Activated naive CD8-positive, alpha-beta T cell treated with anti-CD3 and anti-CD28 coated beads, Interleukin-2, amount 50 U/mL, for 24 hours (primary cell): ENCODE results near the gene HECW1.
"Not testable (repeated sequence)": the region's sequence is repeated elsewhere in the genome, so short reads cannot be mapped to it uniquely, and the experiment has no call there.

ENCODE experiments used
- ATAC-seq: fragments of 150-1000 bp; cut with Tn5 transposase; one replicate; pipeline ENCODE4 v1.10.0; 2021
- DNase-seq: peaks from one replicate; pipeline ENCODE4 v3.0.0; 2021
- H3K27ac Mint-ChIP-seq: one replicate; pipeline ENCODE4 v1.8.0; 2021; ENCODE audit warnings: mild to moderate bottlenecking, mixed read lengths
- H3K27me3 Mint-ChIP-seq: one replicate; pipeline ENCODE4 v1.8.0; 2021; ENCODE audit warnings: mixed read lengths
- H3K36me3 Mint-ChIP-seq: one replicate; pipeline ENCODE4 v1.8.0; 2021; ENCODE audit warnings: low read depth, mixed read lengths
- H3K4me1 Mint-ChIP-seq: one replicate; pipeline ENCODE4 v1.8.0; 2021; ENCODE audit warnings: mixed read lengths
- H3K4me3 Mint-ChIP-seq: one replicate; pipeline ENCODE4 v1.8.0; 2021; ENCODE audit warnings: mild to moderate bottlenecking, moderate library complexity, mixed read lengths
- H3K9me3 Mint-ChIP-seq: one replicate; pipeline ENCODE4 v1.8.0; 2021; ENCODE audit warnings: mixed read lengths

The HECW1 gene

GRCh38 chr7:43328336-43328735 is 215.9 kb downstream of the HECW1 start:
- H3K9me3 Mint-ChIP-seq: no peaks in the 10 kb centered on the region
- peaks cover 3% of the 10 kb centered on the region for H3K27me3 Mint-ChIP-seq
- ATAC-seq (no peak), DNase-seq (no peak)
- H3K4me1 Mint-ChIP-seq: no peaks in the 10 kb centered on the region
- H3K4me3 Mint-ChIP-seq: no peak overlapping the region
- no peaks in the 10 kb centered on the region for H3K36me3 Mint-ChIP-seq
- H3K27ac Mint-ChIP-seq: no peak overlapping the region

- Mint-ChIP-seq H3K36me3 (no peaks in the 10 kb centered on the region), H3K27me3 (peaks cover 3% of the 10 kb centered on the region), H3K4me1 (no peaks in the 10 kb centered on the region), H3K9me3 (no peaks in the 10 kb centered on the region), H3K4me3 (no peak overlapping the region), H3K27ac (no peak overlapping the region)
- no peak for ATAC-seq
- no peak for DNase-seq
Measured at GRCh38 chr7:43328785-43329380, 216.4 kb downstream of the HECW1 start.

DNA sequence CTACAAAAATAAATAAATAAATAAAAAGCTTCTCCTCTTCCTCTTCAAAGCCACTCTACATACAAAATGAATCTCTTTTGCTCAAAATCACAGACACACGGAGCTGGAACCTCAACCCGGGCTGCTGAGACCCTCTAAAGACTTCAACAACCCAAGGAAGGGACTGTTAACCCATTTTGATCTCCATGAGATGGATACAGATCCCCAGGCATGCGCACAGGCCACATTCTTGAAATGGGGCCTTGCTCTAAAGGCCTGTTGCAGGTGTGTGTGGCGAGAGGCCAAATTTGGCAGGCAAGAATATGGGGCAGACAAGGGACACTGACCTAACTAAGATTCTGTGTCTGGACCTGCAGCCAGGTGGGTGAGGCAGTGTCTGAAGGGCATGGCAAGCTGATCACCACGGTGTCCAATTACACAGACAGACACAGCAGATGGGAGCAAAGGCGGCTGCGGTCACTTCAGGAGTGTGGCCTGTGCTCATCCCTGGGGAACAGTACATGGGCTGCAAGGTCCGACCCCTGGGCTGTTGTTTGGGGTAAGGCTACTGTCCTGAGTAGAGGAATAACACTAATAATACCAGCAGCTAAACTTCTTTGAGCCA is 219.8 kb downstream of the HECW1 start:
- ATAC-seq: no peak
- Mint-ChIP-seq H3K36me3 (no peaks in the 10 kb centered on the region), H3K27ac (no peak overlapping the region), H3K4me3 (no peak overlapping the region), H3K4me1 (no peaks in the 10 kb centered on the region), H3K9me3 (no peaks in the 10 kb centered on the region), H3K27me3 (no peaks in the 10 kb centered on the region)
- no peak for DNase-seq

DNA sequence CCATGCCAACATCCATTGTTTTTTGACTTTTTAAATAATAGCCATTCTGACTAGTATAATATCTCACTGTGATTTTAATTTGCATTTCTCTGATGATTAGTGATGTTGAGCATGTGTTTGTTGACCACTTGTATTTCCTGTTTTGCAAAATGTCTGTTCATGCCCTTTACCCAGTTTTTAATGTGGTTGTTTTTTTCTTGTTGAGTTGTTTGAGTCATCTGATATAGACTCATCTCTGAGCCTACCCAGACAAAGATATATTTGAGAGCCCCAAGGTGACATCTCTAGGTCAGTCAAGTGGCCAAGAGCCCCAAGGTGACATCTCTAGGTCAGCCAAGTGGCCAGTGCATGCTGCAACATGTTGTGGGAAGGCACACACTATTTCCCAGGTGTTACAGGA is 224.7 kb downstream of the HECW1 start:
- no peaks in the 10 kb centered on the region for H3K9me3 Mint-ChIP-seq
- DNase-seq: no peak
- ATAC-seq: no peak
- no peak overlapping the region for H3K27ac Mint-ChIP-seq
- no peak overlapping the region for H3K4me3 Mint-ChIP-seq
- no peaks in the 10 kb centered on the region for H3K36me3 Mint-ChIP-seq
- H3K27me3 Mint-ChIP-seq: peaks cover 7% of the 10 kb centered on the region
- no peaks in the 10 kb centered on the region for H3K4me1 Mint-ChIP-seq

GRCh38 chr7:43337811-43338210 is 225.4 kb downstream of the HECW1 start:
- Mint-ChIP-seq H3K9me3 (no peaks in the 10 kb centered on the region), H3K4me1 (no peaks in the 10 kb centered on the region), H3K4me3 (no peak overlapping the region), H3K27ac (no peak overlapping the region), H3K36me3 (no peaks in the 10 kb centered on the region), H3K27me3 (peaks cover 9% of the 10 kb centered on the region)
- DNase-seq (no peak), ATAC-seq (no peak)

DNA sequence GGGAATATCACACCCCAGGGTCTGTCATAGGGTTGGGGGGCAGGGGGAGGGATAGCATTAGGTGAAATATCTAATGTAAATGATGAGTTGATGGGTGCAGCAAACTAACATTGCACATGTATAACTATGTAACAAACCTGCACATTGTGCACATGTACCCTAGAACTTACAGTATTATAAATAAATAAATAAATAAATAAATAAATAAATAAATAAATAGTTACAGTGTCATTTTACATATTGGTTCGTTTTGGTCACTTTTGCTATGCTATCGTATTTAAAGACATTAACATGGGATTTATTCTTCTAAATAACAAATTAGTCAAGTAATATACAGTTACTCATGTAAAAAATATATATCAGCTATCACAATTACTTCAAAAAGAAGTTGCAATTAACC is 228.7 kb downstream of the HECW1 start:
- Mint-ChIP-seq H3K27me3 (peaks cover 26% of the 10 kb centered on the region), H3K36me3 (peaks cover 2% of the 10 kb centered on the region), H3K27ac (no peak overlapping the region), H3K4me1 (no peaks in the 10 kb centered on the region), H3K4me3 (no peak overlapping the region), H3K9me3 (peaks cover 4% of the 10 kb centered on the region)
- ATAC-seq: no peak
- DNase-seq: no peak

GRCh38 chr7:43343417-43343816 is 231.0 kb downstream of the HECW1 start:
- H3K9me3 Mint-ChIP-seq, H3K27ac Mint-ChIP-seq, H3K36me3 Mint-ChIP-seq, H3K4me3 Mint-ChIP-seq, H3K4me1 Mint-ChIP-seq, ATAC-seq, DNase-seq: not testable (repeated sequence)
- H3K27me3 Mint-ChIP-seq: peaks cover 37% of the 10 kb centered on the region

DNA sequence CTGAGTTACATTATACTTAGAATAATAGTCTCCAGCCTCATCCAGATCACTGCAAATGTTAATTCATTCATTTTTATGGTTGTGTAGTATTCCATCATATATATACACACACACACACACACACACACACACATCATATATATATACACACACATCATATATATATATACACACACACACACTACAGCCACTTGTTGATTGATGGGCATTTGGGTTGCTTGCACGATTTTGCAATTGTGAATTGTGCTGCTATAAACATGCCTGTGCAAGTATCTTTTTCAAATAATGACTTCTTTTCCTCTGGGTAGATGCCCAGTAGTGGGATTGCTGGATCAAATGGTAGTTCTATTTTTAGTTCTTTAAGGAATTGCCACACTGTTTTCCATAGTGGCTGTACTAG is 233.2 kb downstream of the HECW1 start:
- H3K27ac Mint-ChIP-seq, H3K4me1 Mint-ChIP-seq, DNase-seq, H3K4me3 Mint-ChIP-seq, H3K36me3 Mint-ChIP-seq, ATAC-seq: not testable (repeated sequence)
- Mint-ChIP-seq H3K9me3 (peaks cover 23% of the 10 kb centered on the region), H3K27me3 (peaks cover 47% of the 10 kb centered on the region)

- Mint-ChIP-seq H3K4me1 (no peaks in the 10 kb centered on the region), H3K36me3 (no peaks in the 10 kb centered on the region), H3K27ac (no peak overlapping the region), H3K27me3 (peaks cover 50% of the 10 kb centered on the region), H3K4me3 (no peak overlapping the region), H3K9me3 (peaks cover 32% of the 10 kb centered on the region)
- DNase-seq (no peak), ATAC-seq (no peak)
Measured at GRCh38 chr7:43351683-43352082, 239.2 kb downstream of the HECW1 start.

DNA sequence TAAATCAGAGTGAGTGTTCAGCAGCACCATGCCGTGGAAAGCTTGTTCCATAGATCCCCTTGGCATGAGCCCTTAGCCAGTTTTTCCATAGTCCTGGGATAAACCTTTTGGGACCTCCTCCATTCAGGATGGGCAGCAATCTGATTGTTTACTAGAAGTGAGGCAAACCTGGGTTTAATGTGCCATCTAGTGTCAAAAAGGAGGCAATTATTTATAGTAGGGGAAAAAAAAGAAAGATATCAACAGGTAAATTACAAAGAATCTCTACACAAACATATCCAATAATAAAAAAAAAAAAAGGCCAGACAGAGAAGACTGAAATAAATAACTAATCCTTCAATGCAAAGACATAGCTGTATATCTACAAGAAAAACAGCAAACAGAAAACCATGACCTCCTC is 241.5 kb downstream of the HECW1 start:
- peaks cover 28% of the 10 kb centered on the region for H3K9me3 Mint-ChIP-seq
- H3K36me3 Mint-ChIP-seq: no peaks in the 10 kb centered on the region
- ATAC-seq (no peak), DNase-seq (no peak)
- no peak overlapping the region for H3K4me3 Mint-ChIP-seq
- no peaks in the 10 kb centered on the region for H3K4me1 Mint-ChIP-seq
- H3K27me3 Mint-ChIP-seq: peaks cover 41% of the 10 kb centered on the region
- no peak overlapping the region for H3K27ac Mint-ChIP-seq

DNA sequence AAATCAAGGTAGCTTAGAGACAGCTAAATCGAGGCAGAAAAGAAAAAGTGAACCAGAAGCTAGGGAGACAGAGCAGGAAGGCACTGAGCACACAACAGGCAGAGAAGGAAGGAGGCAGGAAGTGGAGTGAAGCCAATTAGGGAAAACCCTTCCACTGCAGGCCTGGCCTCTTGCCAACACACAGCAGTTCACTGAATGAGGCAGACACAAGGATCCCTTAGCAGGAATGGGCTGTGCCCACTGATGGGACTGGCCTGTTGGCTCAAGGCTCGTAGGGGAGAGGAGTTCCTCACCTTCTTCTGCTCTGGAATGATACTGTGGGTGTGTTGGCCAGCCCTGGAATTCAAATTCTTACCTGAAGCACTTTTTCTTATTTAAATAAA is 250.2 kb downstream of the HECW1 start:
- no peaks in the 10 kb centered on the region for H3K9me3 Mint-ChIP-seq
- no peak overlapping the region for H3K4me3 Mint-ChIP-seq
- peaks cover 5% of the 10 kb centered on the region for H3K27me3 Mint-ChIP-seq
- no peaks in the 10 kb centered on the region for H3K36me3 Mint-ChIP-seq
- H3K27ac Mint-ChIP-seq: no peak overlapping the region
- no peaks in the 10 kb centered on the region for H3K4me1 Mint-ChIP-seq
- no peak for ATAC-seq
- DNase-seq: no peak

DNA sequence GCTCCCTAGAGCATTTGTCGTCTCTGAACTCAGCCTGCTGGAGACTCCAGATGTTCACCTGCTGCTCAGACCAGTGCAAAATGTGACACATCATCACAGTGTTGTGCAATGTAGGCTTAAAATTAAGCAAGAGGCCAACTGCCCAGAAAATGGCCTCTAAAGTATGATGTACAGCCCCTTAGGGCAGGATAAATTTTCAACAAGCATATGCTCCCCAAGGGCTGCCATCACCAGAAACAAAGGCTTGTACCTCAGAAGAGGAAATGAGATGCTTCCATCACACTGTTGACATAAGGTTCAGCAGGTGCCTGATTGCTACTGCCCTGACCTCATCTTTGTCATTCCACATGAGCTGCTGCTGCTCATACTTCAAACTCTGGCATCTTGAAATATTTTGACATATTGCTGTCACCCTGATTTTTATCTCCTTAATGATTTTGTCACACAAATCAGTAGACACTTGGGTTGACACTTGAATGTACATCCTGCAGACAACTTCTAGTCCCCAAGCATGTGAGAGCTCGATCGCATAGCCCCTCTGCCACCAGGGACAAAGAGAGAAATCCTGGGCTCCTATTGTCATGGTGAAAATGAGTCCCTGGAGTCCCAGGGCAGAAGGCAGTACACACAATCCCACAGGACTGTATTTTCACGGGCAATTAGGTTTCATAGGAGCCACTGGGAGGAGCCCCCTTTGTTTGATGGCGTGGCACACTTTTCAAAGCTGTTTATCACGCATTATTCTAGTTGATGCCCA is 250.8 kb downstream of the HECW1 start:
- DNase-seq: no peak
- H3K27me3 Mint-ChIP-seq: peaks cover 5% of the 10 kb centered on the region
- no peaks in the 10 kb centered on the region for H3K9me3 Mint-ChIP-seq
- H3K4me3 Mint-ChIP-seq: no peak overlapping the region
- no peak overlapping the region for H3K27ac Mint-ChIP-seq
- no peaks in the 10 kb centered on the region for H3K4me1 Mint-ChIP-seq
- no peak for ATAC-seq
- no peaks in the 10 kb centered on the region for H3K36me3 Mint-ChIP-seq

DNA sequence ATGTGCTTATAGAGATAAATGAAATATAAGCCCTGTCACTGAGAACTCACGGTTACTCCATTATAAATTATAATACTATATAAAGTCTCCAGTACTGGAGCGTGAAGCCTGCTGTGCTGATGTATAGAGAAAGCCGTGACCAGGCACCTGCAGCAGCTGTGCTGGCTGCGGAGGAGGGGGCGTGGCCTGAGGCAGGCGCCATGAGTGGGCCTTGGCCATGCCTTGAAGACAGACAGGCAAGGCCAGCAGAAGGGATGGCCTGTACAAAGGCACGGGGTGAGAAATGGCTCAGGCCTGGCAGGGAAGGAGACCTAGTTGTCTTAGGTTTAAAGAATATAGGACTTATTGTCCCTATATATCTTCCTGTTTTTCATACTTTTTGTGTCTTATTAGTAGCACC is 251.9 kb downstream of the HECW1 start:
- Mint-ChIP-seq H3K4me3 (no peak overlapping the region), H3K4me1 (no peaks in the 10 kb centered on the region), H3K36me3 (no peaks in the 10 kb centered on the region), H3K27me3 (peaks cover 5% of the 10 kb centered on the region), H3K9me3 (no peaks in the 10 kb centered on the region), H3K27ac (no peak overlapping the region)
- DNase-seq: no peak
- no peak for ATAC-seq

DNA sequence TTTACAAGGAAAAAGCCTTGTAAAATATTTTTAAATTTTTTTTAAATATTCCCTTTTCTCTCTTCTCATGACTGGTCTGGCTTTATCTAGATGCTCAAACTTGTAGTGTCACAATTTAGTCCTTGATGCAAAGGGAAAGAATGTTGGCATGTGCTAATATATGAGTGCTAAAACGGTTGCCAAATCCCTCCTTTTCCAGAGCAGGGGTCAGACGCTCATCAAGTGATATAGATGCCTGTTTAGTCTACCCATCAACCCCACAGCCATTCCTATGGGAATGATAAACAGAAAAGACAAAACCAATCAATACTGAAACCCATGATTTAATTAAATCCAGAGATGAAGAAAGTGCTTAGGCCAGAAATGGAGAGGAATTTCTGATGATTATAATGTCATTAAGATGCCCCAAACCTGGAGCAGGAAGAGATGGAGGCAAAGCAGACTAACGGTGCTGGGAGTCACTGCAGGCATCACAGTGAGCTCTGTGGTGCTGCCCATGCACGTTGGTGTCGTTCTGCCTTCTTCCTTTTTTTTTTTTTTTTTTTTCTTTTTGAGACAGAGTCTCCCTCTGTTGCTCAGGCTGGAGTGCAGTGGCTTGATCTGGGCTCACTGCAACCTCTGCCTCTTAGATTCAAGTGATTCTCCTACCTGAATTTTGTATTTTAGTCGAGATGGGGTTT is 260.4 kb downstream of the HECW1 start:
- no peak for DNase-seq
- no peaks in the 10 kb centered on the region for H3K4me1 Mint-ChIP-seq
- peaks cover 2% of the 10 kb centered on the region for H3K27me3 Mint-ChIP-seq
- H3K27ac Mint-ChIP-seq: no peak overlapping the region
- H3K9me3 Mint-ChIP-seq: no peaks in the 10 kb centered on the region
- no peak for ATAC-seq
- no peaks in the 10 kb centered on the region for H3K36me3 Mint-ChIP-seq
- no peak overlapping the region for H3K4me3 Mint-ChIP-seq
